OCI-LY1 (cell line): ENCODE measurements around the gene BCL2.

Experiments
- H2AFZ ChIP-seq: fragments of 200-600 bp; sonication (generic), shearing (Covaris generic); 2 replicates; pipeline ENCODE4 v1.6.0; 2014; ENCODE audit warnings: antibody characterized with exemption, mild to moderate bottlenecking, low read length
- H3F3A ChIP-seq: fragments of 200-600 bp; sonication (generic), shearing (Covaris generic); 2 replicates; pipeline ENCODE4 v1.6.0; 2014; ENCODE audit warnings: mild to moderate bottlenecking, antibody characterized with exemption, low read length, moderate library complexity; ENCODE audit not compliant: insufficient read depth
- H3K27ac ChIP-seq: fragments of 200-600 bp; sonication (generic); 2 replicates; pipeline ENCODE4 v1.5.1; 2014; ENCODE audit warnings: low read length, mixed run types, mild to moderate bottlenecking, low read depth; ENCODE audit not compliant: poor library complexity, severe bottlenecking
- H3K27me3 ChIP-seq: fragments of 200-600 bp; sonication (generic); 2 replicates; pipeline ENCODE4 v1.6.0; 2014; ENCODE audit warnings: antibody characterized with exemption, mild to moderate bottlenecking, low read length, moderate library complexity; ENCODE audit not compliant: insufficient read depth
- H3K36me3 ChIP-seq: fragments of 200-600 bp; sonication (generic); 2 replicates; pipeline ENCODE4 v1.6.1; 2014; ENCODE audit warnings: mild to moderate bottlenecking, antibody characterized with exemption, low read length, moderate library complexity, mixed read lengths; ENCODE audit not compliant: insufficient read depth
- H3K4me1 ChIP-seq: fragments of 200-600 bp; sonication (generic); 2 replicates; pipeline ENCODE4 v1.5.1; 2014; ENCODE audit warnings: mild to moderate bottlenecking, low read length, moderate library complexity; ENCODE audit not compliant: insufficient read depth, severe bottlenecking
- H3K4me2 ChIP-seq: fragments of 200-600 bp; sonication (generic), shearing (Covaris generic); 2 replicates; pipeline ENCODE4 v1.6.1; 2014; ENCODE audit warnings: low read length
- H3K4me3 ChIP-seq: fragments of 200-600 bp; sonication (generic); 2 replicates; pipeline ENCODE4 v1.5.1; 2014; ENCODE audit warnings: low read length, low read depth, mild to moderate bottlenecking, mixed read lengths; ENCODE audit not compliant: poor library complexity, severe bottlenecking
- H3K79me2 ChIP-seq: fragments of 200-600 bp; shearing (Covaris generic); 2 replicates; pipeline ENCODE4 v1.6.1; 2016; ENCODE audit warnings: mixed run types, low read length, mixed read lengths; ENCODE audit not compliant: insufficient read depth
- H3K9ac ChIP-seq: fragments of 200-600 bp; sonication (generic), shearing (Covaris generic); 2 replicates; pipeline ENCODE4 v1.6.1; 2014; ENCODE audit warnings: mild to moderate bottlenecking, low read length, mixed read lengths
- H3K9me2 ChIP-seq: fragments of 200-600 bp; sonication (generic), shearing (Covaris generic); 2 replicates; pipeline ENCODE4 v1.6.1; 2014; ENCODE audit warnings: low read depth, mild to moderate bottlenecking, low read length, mixed read lengths
- H3K9me3 ChIP-seq: fragments of 200-600 bp; shearing (Covaris generic); 2 replicates; pipeline ENCODE4 v1.6.1; 2014; ENCODE audit warnings: low read length, mixed read lengths
- H4K20me1 ChIP-seq: fragments of 200-600 bp; sonication (generic), shearing (Covaris generic); 2 replicates; pipeline ENCODE4 v1.6.0; 2016; ENCODE audit warnings: mild to moderate bottlenecking, low read length; ENCODE audit not compliant: insufficient read depth
- CTCF ChIP-seq: fragments of 200-600 bp; sonication (generic), shearing (Covaris generic); IDR thresholded peaks from 2 replicates; pipeline ENCODE4 v1.5.1; 2017; ENCODE audit warnings: mild to moderate bottlenecking, antibody characterized with exemption, low read length, moderate library complexity, mixed read lengths
- EZH2 ChIP-seq: fragments of 200-600 bp; sonication (generic), shearing (Covaris generic); IDR thresholded peaks from 2 replicates; pipeline ENCODE4 v1.8.0; 2017; ENCODE audit warnings: borderline replicate concordance, mixed run types, mild to moderate bottlenecking, antibody characterized with exemption, low read length, moderate library complexity, mixed read lengths

BCL2 gene

GRCh38 chr18:63177259-63177658, 142.3 kb downstream of the BCL2 start:
- H3K4me2 ChIP-seq = no peak overlapping the region
- TF ChIP-seq CTCF (no peak), EZH2 (no peak)

GRCh38 chr18:63175264-63175663, 144.3 kb downstream of the BCL2 start:
- Histone ChIP-seq H3K36me3 (peaks cover 82% of the 10 kb centered on the region), H3K4me2 (no peak overlapping the region)

More at GRCh38 chr18:63177259-63177658, 142.3 kb downstream of the BCL2 start:
- Histone ChIP-seq H3K36me3 (peaks cover 83% of the 10 kb centered on the region), H3K27ac (peak overlapping the region; percentile 39), H3K9ac (no peak overlapping the region), H3K9me2 (no peaks in the 10 kb centered on the region), H3K4me3 (no peak overlapping the region), H2AFZ (no peak overlapping the region), H3K27me3 (no peaks in the 10 kb centered on the region), H3K4me1 (peaks cover 75% of the 10 kb centered on the region), H3K79me2 (peaks cover 78% of the 10 kb centered on the region), H4K20me1 (no peaks in the 10 kb centered on the region), H3F3A (no peaks in the 10 kb centered on the region), H3K9me3 (no peaks in the 10 kb centered on the region)

GRCh38 chr18:63173983-63174382, 145.6 kb downstream of the BCL2 start:
- TF ChIP-seq CTCF (no peak), EZH2 (no peak)
- no peaks in the 10 kb centered on the region for H3F3A ChIP-seq
- no peak overlapping the region for H2AFZ ChIP-seq
- H4K20me1 ChIP-seq = no peaks in the 10 kb centered on the region
- H3K27ac ChIP-seq = peak overlapping the region; percentile 23
- H3K9me2 ChIP-seq = no peaks in the 10 kb centered on the region
- H3K4me1 ChIP-seq = peaks cover 57% of the 10 kb centered on the region
- H3K36me3 ChIP-seq = peaks cover 78% of the 10 kb centered on the region
- no peak overlapping the region for H3K4me2 ChIP-seq
- no peak overlapping the region for H3K4me3 ChIP-seq
- H3K27me3 ChIP-seq = no peaks in the 10 kb centered on the region
- H3K9ac ChIP-seq = no peak overlapping the region
- H3K79me2 ChIP-seq = peaks cover 71% of the 10 kb centered on the region
- H3K9me3 ChIP-seq = no peaks in the 10 kb centered on the region

More at GRCh38 chr18:63175264-63175663, 144.3 kb downstream of the BCL2 start:
- Histone ChIP-seq H4K20me1 (no peaks in the 10 kb centered on the region), H3K9me2 (no peaks in the 10 kb centered on the region), H3K4me1 (peaks cover 63% of the 10 kb centered on the region), H3K4me3 (no peak overlapping the region), H3K9ac (no peak overlapping the region), H3F3A (no peaks in the 10 kb centered on the region), H3K79me2 (peaks cover 82% of the 10 kb centered on the region), H3K9me3 (no peaks in the 10 kb centered on the region), H3K27me3 (no peaks in the 10 kb centered on the region), H3K27ac (peak overlapping the region; percentile 57), H2AFZ (no peak overlapping the region)
- no peak for TF ChIP-seq CTCF
- no peak for TF ChIP-seq EZH2
